Adipocyte (in vitro differentiated cells): Measurements from ENCODE around the gene OSGIN1.

Experiments used
- DNase-seq: peaks from one replicate; pipeline ENCODE4 v3.0.0-alpha.2; 2015; ENCODE audit warnings: low read depth
- H3K27me3 ChIP-seq: replicated peaks from 2 replicates; pipeline ENCODE4 v1.7.0; 2013; ENCODE audit warnings: mild to moderate bottlenecking, low read length, moderate library complexity; ENCODE audit not compliant: control insufficient read depth, insufficient read depth
- H3K36me3 ChIP-seq: 2 replicates; pipeline ENCODE4 v1.7.0; 2013; ENCODE audit warnings: low read length, mild to moderate bottlenecking, moderate library complexity; ENCODE audit not compliant: control insufficient read depth, insufficient read depth, severe bottlenecking
- H3K4me1 ChIP-seq: 2 replicates; pipeline ENCODE4 v1.7.0; 2013; ENCODE audit warnings: mild to moderate bottlenecking, low read length, moderate library complexity; ENCODE audit not compliant: control insufficient read depth, insufficient read depth
- H3K4me3 ChIP-seq: 2 replicates; pipeline ENCODE4 v1.7.0; 2013; ENCODE audit warnings: mild to moderate bottlenecking, low read length, moderate library complexity
- H3K9ac ChIP-seq: 2 replicates; pipeline ENCODE4 v1.7.0; 2013; ENCODE audit warnings: mild to moderate bottlenecking, low read length, moderate library complexity
- H3K9me3 ChIP-seq: 2 replicates; pipeline ENCODE4 v1.7.0; 2013; ENCODE audit warnings: mild to moderate bottlenecking, low read length, moderate library complexity; ENCODE audit not compliant: control insufficient read depth

Gene OSGIN1

DNA sequence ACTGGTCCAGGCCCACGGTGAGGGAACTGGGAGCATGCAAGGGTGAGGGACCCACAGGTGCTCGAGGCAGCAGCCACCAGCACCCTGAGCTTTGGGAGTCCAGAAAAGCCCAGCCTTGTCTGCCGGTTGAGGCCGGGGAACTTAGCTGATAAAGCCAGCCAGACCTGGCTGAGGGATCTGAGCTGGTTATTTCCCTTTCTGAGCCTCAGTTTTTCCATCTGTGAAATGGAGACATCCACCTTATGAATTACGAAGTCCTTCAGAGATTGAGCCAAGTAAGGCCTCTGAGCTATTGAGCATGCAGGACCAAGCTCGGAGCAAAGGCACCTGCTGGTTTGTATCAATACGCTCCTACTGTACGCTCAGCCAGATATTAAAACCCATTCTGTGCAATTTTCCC is 28.8 kb downstream of the OSGIN1 start:
- H3K4me3 ChIP-seq, result no peak overlapping the region
- peaks cover 10% of the 10 kb centered on the region for H3K27me3 ChIP-seq
- DNase-seq, result no peak
- no peaks in the 10 kb centered on the region for H3K36me3 ChIP-seq
- H3K9ac ChIP-seq, result no peak overlapping the region
- no peaks in the 10 kb centered on the region for H3K4me1 ChIP-seq
- peaks cover 25% of the 10 kb centered on the region for H3K9me3 ChIP-seq

DNA sequence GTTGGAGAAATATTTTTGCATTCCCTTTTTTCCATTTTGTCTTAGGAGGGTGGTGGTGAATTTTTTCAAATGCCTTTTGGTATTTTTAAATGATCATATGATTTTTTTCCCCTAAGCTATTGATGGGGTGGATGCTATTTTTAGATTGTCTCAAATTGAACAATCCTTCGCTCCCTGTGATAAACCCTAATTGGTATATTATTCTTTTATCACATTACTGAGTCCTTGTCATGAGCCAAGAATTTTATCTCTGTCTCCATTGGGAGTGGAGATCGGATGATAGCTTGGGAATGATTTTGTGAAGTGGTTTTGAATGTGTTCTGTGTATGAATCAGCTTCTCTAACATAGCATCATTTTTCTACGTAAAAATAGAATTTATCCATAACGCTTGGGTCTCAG is 30.5 kb downstream of the OSGIN1 start:
- Histone ChIP-seq H3K27me3 (peaks cover 10% of the 10 kb centered on the region), H3K4me1 (no peaks in the 10 kb centered on the region), H3K9me3 (peaks cover 17% of the 10 kb centered on the region), H3K36me3 (no peaks in the 10 kb centered on the region), H3K9ac (no peak overlapping the region), H3K4me3 (no peak overlapping the region)
- no peak for DNase-seq

DNA sequence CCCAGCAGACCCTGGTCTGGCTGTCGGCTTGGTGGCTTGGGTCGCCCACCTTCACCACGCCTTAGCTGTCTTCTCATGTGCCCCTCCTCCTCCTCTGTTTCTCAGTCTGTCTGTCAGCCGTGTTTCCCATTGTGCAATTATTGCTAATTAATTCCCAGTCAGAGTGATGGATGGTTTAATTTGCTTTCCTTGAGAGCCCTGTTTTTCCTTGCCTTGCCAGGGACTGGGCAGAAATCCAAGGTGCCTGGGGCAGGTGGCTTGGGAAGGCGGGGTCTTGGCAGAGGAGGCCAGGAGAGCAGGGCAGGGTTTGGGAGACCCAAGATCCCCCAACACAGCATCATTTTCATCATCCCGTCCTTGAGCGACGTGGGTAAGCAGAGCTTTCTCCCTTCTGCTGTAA is 36.3 kb downstream of the OSGIN1 start:
- peaks cover 4% of the 10 kb centered on the region for H3K9me3 ChIP-seq
- H3K36me3 ChIP-seq, result no peaks in the 10 kb centered on the region
- H3K4me1 ChIP-seq, result peaks cover 7% of the 10 kb centered on the region
- peaks cover 19% of the 10 kb centered on the region for H3K27me3 ChIP-seq
- DNase-seq, result no peak
- H3K4me3 ChIP-seq, result no peak overlapping the region
- H3K9ac ChIP-seq, result no peak overlapping the region

DNA sequence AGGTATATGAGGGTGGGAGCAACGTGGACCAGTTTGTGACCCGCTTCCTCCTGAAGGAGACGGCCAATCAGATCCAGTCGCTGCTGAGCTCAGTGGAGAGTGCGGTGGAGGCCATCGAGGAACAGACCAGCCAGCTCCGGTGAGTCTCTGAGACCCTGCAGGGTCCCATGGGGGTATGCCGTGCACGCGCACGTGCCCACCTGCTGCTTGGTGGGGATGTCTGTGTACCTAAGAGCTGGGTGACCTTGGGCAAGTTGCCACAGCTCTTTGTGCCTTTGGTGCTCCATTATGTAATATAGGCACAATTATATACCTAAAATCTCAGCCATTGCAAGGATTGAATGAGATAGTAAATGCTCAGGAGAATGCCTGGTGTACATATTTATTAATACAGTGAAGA is 37.5 kb downstream of the OSGIN1 start:
- Histone ChIP-seq H3K4me3 (no peak overlapping the region), H3K27me3 (peaks cover 19% of the 10 kb centered on the region), H3K4me1 (peaks cover 7% of the 10 kb centered on the region), H3K36me3 (no peaks in the 10 kb centered on the region), H3K9ac (no peak overlapping the region), H3K9me3 (peaks cover 4% of the 10 kb centered on the region)
- no peak for DNase-seq

DNA sequence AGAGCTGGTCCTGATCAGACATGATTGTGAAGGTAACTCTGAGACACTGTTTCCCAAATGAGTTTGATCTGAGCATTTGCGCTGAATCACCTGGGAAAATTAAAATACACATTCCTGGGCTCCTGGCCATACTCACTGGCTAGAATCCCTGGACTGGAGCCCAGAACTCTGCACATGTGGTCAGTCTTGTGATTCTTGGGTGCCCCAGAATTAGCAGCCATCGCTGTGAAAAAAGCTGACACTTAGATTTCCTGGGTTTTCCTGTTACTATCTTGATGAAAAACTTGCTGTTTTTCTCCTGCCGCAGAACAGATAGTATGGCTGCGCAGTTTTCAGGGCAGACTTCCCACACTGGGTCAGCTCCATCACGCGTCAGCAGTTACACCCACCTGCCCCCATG is 39.6 kb downstream of the OSGIN1 start:
- peaks cover 17% of the 10 kb centered on the region for H3K27me3 ChIP-seq
- no peaks in the 10 kb centered on the region for H3K9me3 ChIP-seq
- no peak overlapping the region for H3K4me3 ChIP-seq
- no peaks in the 10 kb centered on the region for H3K36me3 ChIP-seq
- DNase-seq, result peak; percentile 29
- H3K9ac ChIP-seq, result no peak overlapping the region
- H3K4me1 ChIP-seq, result peaks cover 7% of the 10 kb centered on the region

DNA sequence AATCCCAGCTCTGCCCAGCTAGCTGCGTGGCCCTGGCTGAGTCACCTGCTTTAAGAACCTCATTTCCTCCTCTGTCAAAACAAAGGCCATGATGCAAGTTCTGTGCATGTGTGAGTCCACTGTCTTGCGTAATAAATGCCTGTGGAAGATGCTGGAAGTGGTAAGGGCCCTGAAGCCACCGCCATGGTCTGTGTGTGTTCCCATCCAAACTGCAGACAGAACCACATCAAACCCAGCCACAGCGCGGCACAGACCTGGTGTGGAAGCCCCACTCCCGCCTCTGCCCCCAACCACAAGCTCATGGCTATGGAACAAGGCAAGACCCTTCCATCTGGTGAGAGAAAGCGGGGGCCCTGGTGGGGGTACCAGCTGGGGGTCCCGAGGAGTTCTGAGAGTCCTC is 41.0 kb downstream of the OSGIN1 start:
- H3K27me3 ChIP-seq, result peaks cover 14% of the 10 kb centered on the region
- peaks cover 7% of the 10 kb centered on the region for H3K4me1 ChIP-seq
- H3K4me3 ChIP-seq, result no peak overlapping the region
- H3K36me3 ChIP-seq, result no peaks in the 10 kb centered on the region
- peak; percentile 80 for DNase-seq
- no peak overlapping the region for H3K9ac ChIP-seq
- H3K9me3 ChIP-seq, result no peaks in the 10 kb centered on the region

DNA sequence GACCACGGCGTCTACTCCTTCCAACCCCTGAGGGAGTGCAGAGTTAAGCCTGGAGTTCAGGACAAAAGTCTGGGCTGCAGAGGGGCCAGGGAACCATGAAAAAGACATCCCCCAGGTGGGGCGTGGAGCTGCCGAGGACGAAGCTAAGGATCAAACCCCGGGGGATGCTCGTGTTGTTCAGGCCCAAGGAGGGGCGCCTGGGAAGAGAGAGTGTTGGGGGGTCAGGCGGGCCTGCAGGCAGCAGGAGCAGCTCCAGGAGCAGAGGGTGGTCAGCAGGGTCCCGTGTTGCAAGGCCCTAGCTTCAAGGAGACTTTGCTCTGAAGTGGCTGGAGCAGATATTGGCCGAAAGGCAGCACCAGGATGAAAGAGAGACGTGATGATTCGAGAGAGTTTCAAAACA is 41.7 kb downstream of the OSGIN1 start:
- DNase-seq, result no peak
- Histone ChIP-seq H3K9ac (no peak overlapping the region), H3K27me3 (peaks cover 12% of the 10 kb centered on the region), H3K36me3 (no peaks in the 10 kb centered on the region), H3K4me3 (no peak overlapping the region), H3K4me1 (peaks cover 7% of the 10 kb centered on the region), H3K9me3 (no peaks in the 10 kb centered on the region)

DNA sequence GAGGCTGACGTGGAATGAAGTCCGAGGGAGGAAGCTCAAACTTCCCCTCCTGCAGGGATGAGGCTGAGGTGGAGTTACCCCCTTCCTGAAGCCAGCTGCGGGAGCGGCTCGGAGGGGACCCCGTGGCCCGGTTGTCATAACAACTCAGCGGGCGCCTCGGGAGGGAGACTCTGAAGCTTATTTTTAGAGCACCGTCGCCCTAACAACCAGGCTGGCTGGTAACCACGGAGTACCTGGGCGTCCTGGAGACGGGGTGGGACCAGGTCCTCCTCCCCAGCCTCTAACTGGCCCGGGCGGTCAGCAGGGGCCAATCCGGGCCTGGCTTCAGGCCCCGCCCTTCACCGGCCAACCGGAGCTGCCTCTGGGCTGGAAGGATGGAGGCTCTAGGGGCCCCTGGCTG is 42.7 kb downstream of the OSGIN1 start:
- DNase-seq, result no peak
- H3K4me1 ChIP-seq, result peaks cover 7% of the 10 kb centered on the region

DNA sequence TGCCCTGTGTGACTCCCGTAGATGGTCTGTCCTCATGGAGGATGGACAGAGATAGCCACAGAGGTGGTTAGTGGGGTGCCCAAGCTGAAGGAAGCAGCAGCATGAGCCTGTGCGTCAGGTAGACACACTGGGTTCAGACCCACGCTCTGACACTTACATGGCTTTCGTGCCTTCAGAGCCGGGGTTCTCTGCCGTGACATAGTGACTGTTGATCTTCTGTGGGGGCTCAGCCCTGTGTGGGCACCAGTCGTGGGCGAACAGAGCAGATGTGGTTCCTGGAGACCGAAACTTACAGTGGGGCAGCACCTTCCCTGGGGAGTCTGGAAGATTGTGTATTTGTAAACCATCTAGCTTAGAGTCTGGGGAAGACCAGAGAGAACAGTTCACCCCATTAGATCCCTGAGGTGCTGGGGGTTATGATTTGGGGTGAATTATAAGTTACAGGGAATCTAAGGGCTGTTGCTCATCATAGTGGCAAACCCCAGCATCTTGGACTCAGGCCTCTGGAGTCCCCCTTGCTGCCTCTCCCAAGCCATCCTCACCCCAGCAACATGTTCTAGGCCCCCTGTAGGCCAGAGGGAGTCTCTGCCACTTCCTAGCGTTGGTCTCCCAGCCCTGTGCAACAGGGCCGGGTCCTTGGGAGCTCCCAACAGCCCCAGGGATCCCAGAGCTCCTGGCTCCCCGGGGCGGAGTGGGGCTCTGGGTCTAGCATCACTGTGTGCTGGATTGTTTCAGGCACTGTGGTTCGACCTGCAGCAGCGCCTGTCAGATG is 43.6 kb downstream of the OSGIN1 start:
- Histone ChIP-seq H3K36me3 (no peaks in the 10 kb centered on the region), H3K9me3 (no peaks in the 10 kb centered on the region), H3K4me3 (no peak overlapping the region), H3K4me1 (peaks cover 7% of the 10 kb centered on the region), H3K9ac (no peak overlapping the region), H3K27me3 (peaks cover 7% of the 10 kb centered on the region)
- no peak for DNase-seq

More for the DNA sequence above, 42.7 kb downstream of the OSGIN1 start:
- Histone ChIP-seq H3K4me3 (no peak overlapping the region), H3K9ac (no peak overlapping the region), H3K9me3 (no peaks in the 10 kb centered on the region), H3K27me3 (peaks cover 3% of the 10 kb centered on the region), H3K36me3 (no peaks in the 10 kb centered on the region)

DNA sequence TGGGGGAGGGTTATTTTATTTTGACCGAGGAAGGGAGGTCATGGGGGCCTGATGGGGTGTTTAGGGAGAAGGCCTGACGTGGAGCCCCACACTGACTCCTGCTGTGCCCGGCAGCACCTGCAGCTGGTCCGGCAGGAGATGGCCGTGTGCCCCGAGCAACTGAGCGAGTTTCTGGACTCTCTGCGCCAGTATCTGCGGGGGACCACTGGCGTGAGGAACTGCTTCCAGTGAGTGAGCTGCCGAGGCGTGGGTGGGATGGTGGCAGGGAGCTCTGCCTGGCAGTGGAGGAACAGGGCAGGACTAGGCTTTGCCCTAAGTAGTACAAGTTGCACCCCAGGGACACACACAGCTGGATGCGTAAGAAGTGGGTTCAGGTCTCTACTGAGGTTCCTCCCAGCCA is 45.1 kb downstream of the OSGIN1 start:
- peaks cover 15% of the 10 kb centered on the region for H3K27me3 ChIP-seq
- no peak overlapping the region for H3K9ac ChIP-seq
- H3K4me1 ChIP-seq, result peaks cover 3% of the 10 kb centered on the region
- H3K36me3 ChIP-seq, result no peaks in the 10 kb centered on the region
- H3K9me3 ChIP-seq, result no peaks in the 10 kb centered on the region
- no peak overlapping the region for H3K4me3 ChIP-seq
- no peak for DNase-seq

DNA sequence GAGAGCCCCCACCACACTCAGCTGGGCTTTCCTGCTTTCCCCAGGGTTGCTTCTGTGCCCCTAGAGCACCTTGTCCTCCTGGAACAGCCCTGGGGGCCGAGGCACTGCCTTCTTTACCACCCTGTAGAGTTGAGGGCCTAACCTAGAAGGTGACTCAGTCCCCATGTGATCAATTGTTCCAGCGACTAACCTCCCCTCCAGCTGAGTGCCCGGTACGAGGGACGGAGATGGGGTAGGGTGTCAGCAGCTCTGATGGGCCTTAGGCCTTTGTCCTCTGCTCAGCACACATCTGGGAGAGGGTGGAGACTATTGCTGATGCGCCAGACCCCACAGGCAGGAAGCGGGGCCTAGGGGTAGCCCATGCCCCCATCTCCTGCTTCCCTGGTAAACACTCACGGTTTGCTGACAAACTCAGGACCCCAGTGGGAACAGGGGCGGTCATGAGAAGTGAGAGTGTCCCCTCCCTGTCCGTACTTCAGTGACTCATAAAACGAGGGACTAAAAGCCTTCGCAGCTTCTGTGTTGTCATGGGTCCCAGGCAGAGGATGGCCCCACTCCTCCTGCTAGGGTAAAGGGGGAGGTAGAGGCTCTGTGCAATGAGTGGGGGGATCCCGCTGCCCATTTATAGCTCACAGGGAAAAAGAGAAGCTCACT is 48.1 kb downstream of the OSGIN1 start:
- DNase-seq, result no peak
- no peaks in the 10 kb centered on the region for H3K9me3 ChIP-seq
- H3K4me1 ChIP-seq, result no peaks in the 10 kb centered on the region
- H3K4me3 ChIP-seq, result no peak overlapping the region
- H3K27me3 ChIP-seq, result peaks cover 33% of the 10 kb centered on the region
- no peaks in the 10 kb centered on the region for H3K36me3 ChIP-seq
- H3K9ac ChIP-seq, result no peak overlapping the region
